ENCODE data around the gene PTPRE. TPM values are rescaled to one million over a fixed set of nuclear protein-coding genes. Genes with fewer than 3 reads are reported as not detected.

Gene PTPRE
- total RNA-seq, 1 donor from 2014 or later: 0.21 TPM

DNA sequence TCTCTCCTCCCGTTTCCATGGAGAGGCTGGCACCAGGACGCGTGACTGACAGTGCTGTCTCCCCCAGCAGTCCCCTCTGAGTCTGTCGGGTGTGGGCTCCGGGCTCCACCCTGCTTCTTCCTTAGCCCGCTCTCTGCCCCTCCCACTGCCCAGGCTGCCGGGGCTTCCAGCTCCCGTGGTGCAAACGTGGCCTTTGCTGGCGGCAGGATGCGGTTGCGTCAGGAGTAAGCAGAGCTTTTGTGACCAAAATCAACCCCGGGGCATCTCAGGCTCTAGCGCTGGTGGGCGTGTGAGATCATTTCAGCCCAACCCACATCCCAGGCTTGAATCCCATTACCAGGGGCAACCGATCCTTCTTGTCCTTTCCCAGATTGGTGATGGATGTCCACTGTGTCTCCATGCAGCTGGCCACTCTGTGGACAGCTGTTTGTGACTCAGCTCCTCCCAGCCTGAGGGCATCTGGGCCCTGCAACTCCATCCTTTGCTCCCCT lies 28.2 kb downstream of the PTPRE start:
- Histone ChIP-seq H2AFZ (replicated peaks) (no peak overlapping the region), H4K20me1 (ENCODE audit: low read depth) (no peaks in the 10 kb centered on the region), H3F3A (ENCODE audit: low read depth) (no peaks in the 10 kb centered on the region), H3K4me2 (no peak overlapping the region), H3K9me3 (ENCODE audit: low read depth) (no peaks in the 10 kb centered on the region), H3K9ac (no peak overlapping the region), H3K27ac (no peak overlapping the region), H3K79me2 (ENCODE audit: low read depth) (no peaks in the 10 kb centered on the region), H3K36me3 (no peaks in the 10 kb centered on the region), H3K27me3 (no peaks in the 10 kb centered on the region), H3K4me3 (no peak overlapping the region), H3K4me1 (no peaks in the 10 kb centered on the region)
- no peak for DNase-seq (ENCODE audit: low spot score)
- H3K27me3 Mint-ChIP-seq (ENCODE audit: insufficient read depth, low read depth): peaks cover 3% of the 10 kb centered on the region
- no peak overlapping the region for H3K4me3 Mint-ChIP-seq
- no peaks in the 10 kb centered on the region for H3K36me3 Mint-ChIP-seq
- TF ChIP-seq EZH2phosphoT487 (IDR thresholded peaks at IDR 0.05) (no peak), EZH2 (IDR thresholded peaks at IDR 0.05) (no peak)
- TF ChIP-seq, protein P1, sequence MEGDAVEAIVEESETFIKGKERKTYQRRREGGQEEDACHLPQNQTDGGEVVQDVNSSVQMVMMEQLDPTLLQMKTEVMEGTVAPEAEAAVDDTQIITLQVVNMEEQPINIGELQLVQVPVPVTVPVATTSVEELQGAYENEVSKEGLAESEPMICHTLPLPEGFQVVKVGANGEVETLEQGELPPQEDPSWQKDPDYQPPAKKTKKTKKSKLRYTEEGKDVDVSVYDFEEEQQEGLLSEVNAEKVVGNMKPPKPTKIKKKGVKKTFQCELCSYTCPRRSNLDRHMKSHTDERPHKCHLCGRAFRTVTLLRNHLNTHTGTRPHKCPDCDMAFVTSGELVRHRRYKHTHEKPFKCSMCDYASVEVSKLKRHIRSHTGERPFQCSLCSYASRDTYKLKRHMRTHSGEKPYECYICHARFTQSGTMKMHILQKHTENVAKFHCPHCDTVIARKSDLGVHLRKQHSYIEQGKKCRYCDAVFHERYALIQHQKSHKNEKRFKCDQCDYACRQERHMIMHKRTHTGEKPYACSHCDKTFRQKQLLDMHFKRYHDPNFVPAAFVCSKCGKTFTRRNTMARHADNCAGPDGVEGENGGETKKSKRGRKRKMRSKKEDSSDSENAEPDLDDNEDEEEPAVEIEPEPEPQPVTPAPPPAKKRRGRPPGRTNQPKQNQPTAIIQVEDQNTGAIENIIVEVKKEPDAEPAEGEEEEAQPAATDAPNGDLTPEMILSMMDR (IDR thresholded peaks at IDR 0.05): no peak
- H3K27ac Mint-ChIP-seq: no peak overlapping the region
- H3K9me3 Mint-ChIP-seq: no peaks in the 10 kb centered on the region
- H3K4me1 Mint-ChIP-seq: peaks cover 11% of the 10 kb centered on the region

DNA sequence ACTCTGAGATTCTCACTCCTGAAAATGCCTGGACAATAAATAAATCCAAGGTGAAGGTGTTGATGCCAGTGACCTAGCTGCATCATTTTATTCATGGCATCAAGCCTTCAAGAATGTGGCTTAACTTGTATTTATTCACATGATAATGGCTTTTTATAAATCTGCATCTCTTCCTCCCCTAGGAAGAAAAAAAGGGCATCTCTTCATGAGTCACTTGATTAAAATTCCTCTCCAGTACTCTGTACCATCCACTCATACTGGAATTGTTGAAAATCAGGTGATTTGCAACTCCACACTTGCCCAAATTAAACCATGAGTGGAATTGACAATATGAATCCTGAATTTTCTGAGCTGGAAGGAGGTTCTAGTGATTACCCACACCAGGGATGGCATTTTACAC lies 30.2 kb downstream of the PTPRE start:
- no peaks in the 10 kb centered on the region for H3K36me3 Mint-ChIP-seq
- Histone ChIP-seq H3K36me3 (no peaks in the 10 kb centered on the region), H3F3A (ENCODE audit: low read depth) (no peaks in the 10 kb centered on the region), H3K4me3 (no peak overlapping the region), H3K27ac (no peak overlapping the region), H4K20me1 (ENCODE audit: low read depth) (no peaks in the 10 kb centered on the region), H3K27me3 (no peaks in the 10 kb centered on the region), H3K9ac (no peak overlapping the region), H3K9me3 (ENCODE audit: low read depth) (no peaks in the 10 kb centered on the region), H2AFZ (replicated peaks) (no peak overlapping the region), H3K79me2 (ENCODE audit: low read depth) (no peaks in the 10 kb centered on the region), H3K4me1 (no peaks in the 10 kb centered on the region), H3K4me2 (no peak overlapping the region)
- H3K4me1 Mint-ChIP-seq: peaks cover 11% of the 10 kb centered on the region
- no peak for DNase-seq (ENCODE audit: low spot score)
- H3K27me3 Mint-ChIP-seq (ENCODE audit: insufficient read depth, low read depth): peaks cover 7% of the 10 kb centered on the region
- H3K27ac Mint-ChIP-seq: no peak overlapping the region
- TF ChIP-seq EZH2phosphoT487 (IDR thresholded peaks at IDR 0.05) (no peak), EZH2 (IDR thresholded peaks at IDR 0.05) (no peak)
- TF ChIP-seq, protein P1 (IDR thresholded peaks at IDR 0.05): no peak
- H3K9me3 Mint-ChIP-seq: no peaks in the 10 kb centered on the region
- H3K4me3 Mint-ChIP-seq: no peak overlapping the region

DNA sequence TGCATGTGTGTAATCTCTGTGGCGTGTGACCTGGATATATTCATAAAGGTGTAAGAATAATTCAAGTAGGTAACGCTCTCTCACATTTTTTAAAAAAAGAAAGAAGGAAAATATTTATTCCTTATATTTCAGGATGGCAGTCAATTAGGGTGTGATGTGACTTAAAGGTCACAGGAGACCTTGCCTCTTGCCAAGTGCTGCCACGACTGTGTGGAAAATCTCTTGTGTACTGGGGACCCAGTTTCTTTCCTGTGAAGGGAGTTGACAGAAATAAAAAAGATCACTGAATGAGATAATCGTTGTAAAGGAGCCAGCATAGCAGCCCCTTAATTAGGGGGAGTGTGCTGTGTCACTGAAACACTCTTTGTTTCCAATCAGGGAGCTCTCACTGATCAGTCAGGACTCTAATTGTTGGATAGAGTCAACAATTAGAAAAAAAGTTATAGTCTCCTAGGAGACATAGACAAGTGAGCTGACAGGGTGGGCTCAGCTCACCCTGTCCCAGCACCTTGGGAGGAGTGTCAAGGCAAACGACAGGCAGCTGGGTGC lies 31.1 kb downstream of the PTPRE start:
- Histone ChIP-seq H3K4me1 (no peaks in the 10 kb centered on the region), H3F3A (ENCODE audit: low read depth) (no peaks in the 10 kb centered on the region), H3K27me3 (no peaks in the 10 kb centered on the region), H3K27ac (no peak overlapping the region), H3K9me3 (ENCODE audit: low read depth) (no peaks in the 10 kb centered on the region), H3K4me3 (no peak overlapping the region), H3K9ac (no peak overlapping the region), H3K79me2 (ENCODE audit: low read depth) (no peaks in the 10 kb centered on the region), H3K4me2 (no peak overlapping the region), H3K36me3 (no peaks in the 10 kb centered on the region), H4K20me1 (ENCODE audit: low read depth) (no peaks in the 10 kb centered on the region), H2AFZ (replicated peaks) (no peak overlapping the region)
- no peaks in the 10 kb centered on the region for H3K9me3 Mint-ChIP-seq
- peaks cover 9% of the 10 kb centered on the region for H3K27me3 Mint-ChIP-seq (ENCODE audit: insufficient read depth, low read depth)
- DNase-seq (ENCODE audit: low spot score): no peak
- TF ChIP-seq, protein P1 (IDR thresholded peaks at IDR 0.05): no peak
- TF ChIP-seq EZH2phosphoT487 (IDR thresholded peaks at IDR 0.05) (no peak), EZH2 (IDR thresholded peaks at IDR 0.05) (no peak)
- no peak overlapping the region for H3K27ac Mint-ChIP-seq
- H3K36me3 Mint-ChIP-seq: no peaks in the 10 kb centered on the region
- peaks cover 15% of the 10 kb centered on the region for H3K4me1 Mint-ChIP-seq
- H3K4me3 Mint-ChIP-seq: no peak overlapping the region

Measured in neural progenitor cell (in vitro differentiated cells).